Middle frontal gyrus (tissue), 1 donor: ENCODE data around the gene WDR19.

ENCODE experiments used
- DNase-seq: peaks from one replicate; pipeline ENCODE4 v3.0.0-alpha.2; 2015; ENCODE audit warnings: low spot score; ENCODE audit errors: extremely low spot score

Gene WDR19

GRCh38 chr4:39295784-39296183 is 113.5 kb downstream of the WDR19 start:
- no peak for DNase-seq

- no peak for DNase-seq
These were observed 120.6 kb downstream of the WDR19 start for GRCh38 chr4:39302901-39303300.

DNA sequence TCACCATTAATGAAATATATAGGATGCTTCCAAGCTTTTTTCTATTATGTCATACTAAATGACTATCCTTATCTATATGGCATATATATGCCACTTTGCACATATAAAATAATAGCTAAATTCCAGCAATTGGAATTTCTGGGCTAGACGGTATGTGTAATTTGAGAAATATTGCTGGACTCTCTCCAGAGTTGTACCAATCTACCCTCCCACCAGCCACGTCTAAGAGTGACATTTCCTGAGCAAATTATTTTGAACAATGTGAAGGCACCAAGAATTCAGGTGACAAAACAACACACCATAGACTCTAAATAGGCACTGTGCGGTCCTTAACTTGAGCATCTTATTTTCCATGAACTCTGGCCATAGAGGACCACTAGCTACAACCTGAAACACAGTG is 121.5 kb downstream of the WDR19 start:
- no peak for DNase-seq

DNA sequence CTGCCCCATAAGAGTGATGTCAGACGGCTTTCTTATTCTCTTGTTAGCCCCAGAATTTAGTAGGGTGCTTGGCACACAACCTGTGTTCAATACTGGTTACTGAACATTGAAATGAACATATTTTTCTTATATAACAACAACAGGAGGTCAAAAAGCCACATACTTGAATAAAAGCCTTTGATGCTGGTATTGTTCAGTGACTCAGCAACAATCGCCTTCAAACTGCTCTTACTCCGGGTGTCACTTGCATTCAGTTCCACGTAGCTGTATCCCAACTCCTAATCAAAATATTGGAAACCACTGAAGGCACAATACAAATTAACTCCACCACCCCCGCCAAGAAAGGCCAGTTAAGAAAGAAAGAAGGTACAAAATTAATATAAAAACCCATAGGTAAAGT is 122.3 kb downstream of the WDR19 start:
- no peak for DNase-seq

DNA sequence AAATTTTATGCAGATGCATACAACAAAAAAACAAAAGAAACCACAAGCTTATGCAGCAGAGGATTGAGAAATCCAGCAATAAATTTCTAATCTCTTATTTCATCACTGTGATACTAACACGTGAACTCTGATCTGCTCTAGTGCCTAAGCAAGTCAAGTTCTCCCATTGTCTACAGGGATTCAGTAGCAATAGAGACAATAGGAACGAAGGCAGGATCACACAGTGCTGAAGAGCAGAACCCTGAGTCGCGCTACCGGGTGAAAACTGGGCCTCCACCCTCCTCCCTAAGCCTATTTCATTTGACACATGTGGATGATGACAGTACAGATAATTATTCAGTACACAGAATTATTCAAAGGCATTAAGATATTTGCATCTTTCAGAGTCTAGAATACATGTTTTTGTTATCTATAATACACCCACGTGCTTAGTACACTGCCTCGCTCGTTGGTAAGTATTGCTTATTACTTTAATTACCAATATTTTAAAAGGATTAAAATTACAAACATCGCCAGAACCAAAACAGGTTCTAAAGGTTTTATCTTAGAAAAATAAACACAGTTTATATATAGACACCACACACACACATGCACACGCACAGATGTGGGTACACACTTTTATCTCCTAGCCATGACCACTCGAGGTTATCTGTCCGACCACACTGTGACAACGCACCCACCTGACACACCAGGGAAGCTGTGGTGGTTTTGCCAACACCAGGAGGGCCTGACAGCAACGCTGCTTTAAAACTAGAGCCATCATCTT is 123.8 kb downstream of the WDR19 start:
- no peak for DNase-seq

DNA sequence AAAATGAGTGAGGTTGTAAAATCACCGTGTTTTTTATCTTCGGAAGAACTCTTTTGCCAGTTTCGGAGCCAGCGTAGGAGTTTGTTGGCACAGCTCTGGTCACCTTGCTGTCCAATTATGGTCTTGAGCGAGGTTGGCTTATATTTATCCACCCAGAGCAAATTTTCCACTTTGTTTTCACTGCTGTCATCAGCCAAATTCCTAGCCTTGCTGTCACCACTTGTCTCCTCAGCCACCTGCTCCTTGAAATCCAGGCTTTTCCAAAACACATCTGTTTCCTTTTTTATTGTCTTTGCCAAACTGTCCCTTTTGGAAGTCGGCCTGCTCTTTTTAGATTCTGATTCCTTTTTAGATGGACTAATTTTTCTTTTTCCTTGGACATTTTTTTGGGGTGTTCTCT is 126.3 kb downstream of the WDR19 start:
- DNase-seq, result no peak

DNA sequence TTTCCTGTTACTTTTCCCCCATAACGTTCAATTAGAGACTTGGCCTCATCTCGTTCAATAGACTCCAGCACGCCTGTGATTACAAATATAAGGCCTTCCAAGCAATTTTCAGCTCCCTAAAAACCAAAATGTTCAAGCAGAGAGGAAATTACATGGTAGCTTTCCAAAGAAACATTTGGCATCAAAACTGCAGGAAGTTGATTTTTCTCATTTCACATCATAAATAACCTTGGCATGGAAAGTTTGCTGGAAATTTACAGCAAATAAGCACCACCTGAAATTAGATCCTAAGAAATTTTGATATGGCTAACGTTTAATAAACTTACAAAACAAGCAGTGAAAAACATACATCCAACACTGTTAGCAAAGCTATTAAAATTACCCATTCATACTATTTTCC is 130.5 kb downstream of the WDR19 start:
- no peak for DNase-seq

GRCh38 chr4:39319676-39320075 is 137.3 kb downstream of the WDR19 start:
- DNase-seq, result no peak

DNA sequence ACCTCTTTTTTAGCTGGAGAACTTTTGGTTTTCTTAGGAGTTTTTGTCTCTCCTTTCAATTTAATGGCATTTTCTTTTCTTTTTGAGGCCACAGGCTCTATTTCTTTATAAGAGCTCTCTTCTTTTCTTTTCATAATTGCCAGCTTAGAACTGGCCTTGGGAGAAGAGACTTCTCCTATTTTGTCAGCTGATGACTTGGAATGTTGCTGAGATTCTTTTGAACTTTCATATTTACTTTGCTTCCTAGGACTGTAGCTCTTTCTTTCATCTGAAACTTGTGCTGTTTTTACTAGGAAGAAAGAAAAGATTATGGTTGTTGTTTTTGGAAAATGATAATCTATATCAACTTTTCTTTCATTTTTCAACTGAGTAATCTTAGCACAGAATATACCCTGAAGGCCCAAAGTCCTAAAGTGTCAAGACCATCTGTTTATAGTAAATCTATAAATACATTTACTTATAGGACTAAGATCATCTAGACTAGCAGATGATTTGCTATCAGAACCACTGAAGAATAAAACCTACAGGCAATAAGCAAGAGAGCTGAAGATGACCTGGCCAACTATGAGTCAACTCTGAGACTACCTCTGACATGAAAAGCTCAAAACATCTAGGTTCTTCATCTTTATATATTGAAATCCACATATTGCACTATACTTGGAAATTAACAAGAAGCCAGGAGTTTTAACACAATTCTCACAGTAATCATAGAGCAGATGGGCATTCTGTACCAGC is 138.2 kb downstream of the WDR19 start:
- no peak for DNase-seq

GRCh38 chr4:39323821-39324220 is 141.5 kb downstream of the WDR19 start:
- no peak for DNase-seq

DNA sequence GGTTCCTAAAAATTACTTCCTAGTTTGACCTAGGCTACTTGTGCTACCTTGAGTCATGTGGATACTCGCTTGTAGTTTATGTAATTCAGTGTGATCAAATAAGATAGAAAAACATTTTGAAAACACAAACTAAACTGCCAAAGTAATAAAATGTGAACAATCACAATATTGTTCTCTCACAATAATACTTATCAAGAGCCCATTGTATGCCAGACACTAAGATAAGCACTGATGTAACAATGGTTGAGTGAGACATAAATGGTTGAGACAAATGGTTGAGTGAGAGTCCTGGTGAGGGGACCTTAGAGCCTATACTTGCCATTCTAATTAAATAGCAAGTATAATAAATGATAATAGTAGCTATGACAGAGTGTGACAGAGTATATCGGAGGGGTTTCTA is 142.1 kb downstream of the WDR19 start:
- no peak for DNase-seq

GRCh38 chr4:39324897-39325613 is 142.7 kb downstream of the WDR19 start:
- DNase-seq, result no peak

GRCh38 chr4:39326468-39326977 is 144.2 kb downstream of the WDR19 start:
- DNase-seq, result no peak

GRCh38 chr4:39330353-39330752 is 148.0 kb downstream of the WDR19 start:
- DNase-seq, result no peak

- no peak for DNase-seq
These were observed 148.9 kb downstream of the WDR19 start for GRCh38 chr4:39331191-39331590.
